Stomach (tissue), 8 donors: ENCODE data around the gene LOC101059915.

ENCODE experiments used
- DNase-seq, 2 donors: peaks; one replicate each; pipeline versions ENCODE4 v3.0.0 to v3.0.0-alpha.2; 2013 to 2019
- H3K27ac ChIP-seq, 5 donors: fragments of 200-600 bp in 4 of 5; sonication (generic) in 4 of 5; one replicate each; pipeline ENCODE4 v1.5.1; 2013 to 2019; ENCODE audit warnings: mild to moderate bottlenecking in 1 of 5, moderate library complexity in 1 of 5
- H3K27me3 ChIP-seq, 3 donors: fragments of 200-600 bp; sonication (generic); one replicate each; pipeline ENCODE4 v1.5.1; 2017 to 2019; ENCODE audit warnings: mixed run types in 1 of 3
- H3K36me3 ChIP-seq, 4 donors: fragments of 200-600 bp; sonication (generic); 1 replicate in 3 of 4; 2 replicates in 1 of 4; pipeline ENCODE4 v1.5.1; 2016 to 2019
- H3K4me1 ChIP-seq, 4 donors: fragments of 200-600 bp; sonication (generic); one replicate each; pipeline ENCODE4 v1.5.1; 2016 to 2019
- H3K4me3 ChIP-seq, 4 donors: fragments of 200-600 bp; sonication (generic) in 3 of 4; one replicate each; pipeline ENCODE4 v1.5.1; 2016 to 2019; ENCODE audit warnings: mild to moderate bottlenecking in 1 of 4
- H3K9me3 ChIP-seq, 4 donors: fragments of 200-600 bp; sonication (generic); one replicate each; pipeline ENCODE4 v1.5.1; 2016 to 2019
- CTCF ChIP-seq, 7 experiments: fragments of 450-650 bp in 4 of 7; fragments of 200-600 bp in 3 of 7; sonication (generic) in 3 of 7; IDR thresholded peaks; one replicate each; pipeline ENCODE4 v1.5.1; 2016 to 2019; ENCODE audit warnings: antibody characterized with exemption in 7 of 7, control low read depth in 2 of 7, mild to moderate bottlenecking in 1 of 7
- EP300 ChIP-seq: sonication (generic); formaldehyde crosslinking; IDR thresholded peaks from one replicate; pipeline ENCODE4 v1.6.1; 2017; ENCODE audit warnings: antibody characterized with exemption
- POLR2A ChIP-seq, 4 donors: fragments of 450-650 bp; IDR thresholded peaks; one replicate each; pipeline ENCODE4 v1.6.1; 2016; ENCODE audit warnings: antibody characterized with exemption in 4 of 4, control low read depth in 2 of 4, mild to moderate bottlenecking in 1 of 4, moderate library complexity in 1 of 4
- POLR2AphosphoS5 ChIP-seq, 3 donors: sonication (generic); formaldehyde crosslinking; IDR thresholded peaks; one replicate each; pipeline ENCODE4 v1.6.1; 2016; ENCODE audit warnings: antibody characterized with exemption in 3 of 3
- WGBS, 5 donors: extraction: QIAGEN DNeasy Blood & Tissue Kit in 3 of 5; methylation state at CpG; one replicate each; pipeline versions ENCODE4 v1.1.5 to v1.1.7; 2013 to 2018; 5-methylcytosine and 5-hydroxymethylcytosine counted together
- intact Hi-C: fragments of 100-400 bp; cut with DNase I; formaldehyde crosslinking; loops from one replicate; pipeline ENCODE4 v1.15.1; 2023; ENCODE audit warnings: low total_unique reads
- donor health status: healthy with polysubstance abuse.
- donor health status: Bipolar disorder and iron deficiency.
- donor health status: healthy.

Gene LOC101059915

DNA sequence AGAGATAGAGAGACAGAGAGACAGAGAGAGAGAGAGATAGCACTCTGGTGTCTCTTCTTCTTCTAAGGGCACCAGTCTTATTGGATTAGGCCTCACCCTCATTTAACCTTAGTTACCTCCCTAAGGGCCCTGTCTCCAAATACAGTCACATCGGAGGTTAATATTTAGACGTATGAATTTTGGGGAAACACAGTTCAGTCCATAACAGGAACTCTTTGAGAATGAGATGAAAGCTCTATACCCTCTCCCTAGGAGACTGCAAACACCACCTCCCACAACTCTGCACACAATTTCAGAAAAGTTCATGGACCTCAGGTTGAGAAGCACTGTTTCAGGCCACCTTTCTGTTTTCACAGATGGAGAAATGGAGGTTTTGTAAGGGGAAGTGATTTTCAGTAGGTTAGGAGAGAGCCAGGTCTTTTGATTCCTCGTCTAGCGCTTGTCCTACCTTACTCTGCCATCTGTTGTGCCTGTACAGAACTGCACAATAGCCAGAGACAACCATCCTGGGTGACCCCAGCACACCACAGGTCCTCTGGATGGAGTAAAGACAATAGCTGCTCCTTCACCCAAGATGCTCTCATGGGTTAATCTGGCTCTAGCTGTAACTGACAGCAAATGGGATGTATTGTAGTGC is 16.9 kb upstream of the LOC101059915 start:
- Histone ChIP-seq H3K4me1 (no peaks in the 10 kb centered on the region), H3K27ac (no peak overlapping the region), H3K36me3 (no peaks in the 10 kb centered on the region), H3K9me3 (no peaks in the 10 kb centered on the region), H3K27me3 (no peaks in the 10 kb centered on the region), H3K4me3 (no peak overlapping the region)
- intact Hi-C loops = no loop called here
- WGBS, 5 donors = 54 to 58% (median 56%) methylated on average over 4 of the region's 4 CpGs
- DNase-seq = peak in 1 of 2 donors; percentile 36
- no peak for TF ChIP-seq CTCF (IDR thresholded peaks at IDR 0.05)

- Histone ChIP-seq H3K4me3 (no peak overlapping the region), H3K27ac (no peak overlapping the region), H3K36me3 (no peaks in the 10 kb centered on the region), H3K9me3 (no peaks in the 10 kb centered on the region), H3K4me1 (no peaks in the 10 kb centered on the region), H3K27me3 (no peaks in the 10 kb centered on the region)
- WGBS, 5 donors = 27 to 45% (median 34%) methylated on average over 2 of the region's 2 CpGs
- no peak for TF ChIP-seq POLR2AphosphoS5 (IDR thresholded peaks at IDR 0.05)
- TF ChIP-seq CTCF (IDR thresholded peaks at IDR 0.05) = peak in 4 of 7 experiments; percentile 46 to 56 (median 52)
- peak; percentile 52 to 74 for DNase-seq
- intact Hi-C loops = no loop called here
These were observed 14.9 kb upstream of the LOC101059915 start for GRCh38 chrX:71652405-71652804.

- Histone ChIP-seq H3K4me1 (no peaks in the 10 kb centered on the region), H3K9me3 (no peaks in the 10 kb centered on the region), H3K4me3 (no peak overlapping the region), H3K36me3 (no peaks in the 10 kb centered on the region), H3K27me3 (no peaks in the 10 kb centered on the region), H3K27ac (no peak overlapping the region)
- TF ChIP-seq POLR2AphosphoS5 (IDR thresholded peaks at IDR 0.05) = no peak
- 85 to 100% (median 93%) methylated on average over 1 to 2 of the region's 2 CpGs for WGBS, 5 donors
- no peak for DNase-seq
- intact Hi-C loops = no loop called here
These were observed 14.0 kb upstream of the LOC101059915 start for GRCh38 chrX:71653344-71653743.

- WGBS, 5 donors = 65 to 94% (median 79%) methylated on average over 4 of the region's 4 CpGs
- Histone ChIP-seq H3K9me3 (no peaks in the 10 kb centered on the region), H3K36me3 (no peaks in the 10 kb centered on the region), H3K4me3 (no peak overlapping the region), H3K27me3 (no peaks in the 10 kb centered on the region), H3K4me1 (no peaks in the 10 kb centered on the region), H3K27ac (no peak overlapping the region)
- intact Hi-C loops = no loop called here
- DNase-seq = no peak
- TF ChIP-seq POLR2A (IDR thresholded peaks at IDR 0.05) = no peak
- no peak for TF ChIP-seq CTCF (IDR thresholded peaks at IDR 0.05)
- no peak for TF ChIP-seq POLR2AphosphoS5 (IDR thresholded peaks at IDR 0.05)
- TF ChIP-seq EP300 = no peak
These were observed 10.1 kb upstream of the LOC101059915 start for GRCh38 chrX:71657267-71657666.

- 44 to 65% (median 55%) methylated on average over 3 of the region's 3 CpGs for WGBS, 5 donors
These were observed 8.0 kb upstream of the LOC101059915 start for GRCh38 chrX:71659342-71659741.

More at GRCh38 chrX:71659342-71659741, 8.0 kb upstream of the LOC101059915 start:
- Histone ChIP-seq H3K36me3 (no peaks in the 10 kb centered on the region), H3K4me3 (no peak overlapping the region), H3K27me3 (no peaks in the 10 kb centered on the region), H3K27ac (no peak overlapping the region), H3K4me1 (no peaks in the 10 kb centered on the region), H3K9me3 (no peaks in the 10 kb centered on the region)
- no peak for DNase-seq
- intact Hi-C loops = no loop called here
- TF ChIP-seq EP300 (no peak), POLR2AphosphoS5 (IDR thresholded peaks at IDR 0.05) (no peak), POLR2A (IDR thresholded peaks at IDR 0.05) (no peak), CTCF (IDR thresholded peaks at IDR 0.05) (no peak)
